Esophagus squamous epithelium (tissue), 4 donors: ENCODE data around the gene NTF4.

ENCODE experiments used
- CTCF ChIP-seq, 6 experiments: fragments of 450-650 bp in 4 of 6; fragments of 200-600 bp in 2 of 6; sonication (generic) in 2 of 6; IDR thresholded peaks; one replicate each; pipeline ENCODE4 v1.5.1; 2016 to 2019; ENCODE audit warnings: antibody characterized with exemption in 6 of 6, mild to moderate bottlenecking in 4 of 6, moderate library complexity in 4 of 6
- POLR2A ChIP-seq, 4 donors: fragments of 450-650 bp; IDR thresholded peaks; one replicate each; pipeline ENCODE4 v1.6.1; 2017; ENCODE audit warnings: antibody characterized with exemption in 4 of 4, mild to moderate bottlenecking in 4 of 4, moderate library complexity in 3 of 4

GRCh38 chr19:49081273-49081672 lies 16.7 kb upstream of the NTF4 start:
- TF ChIP-seq CTCF (IDR thresholded peaks at IDR 0.05) (no peak), POLR2A (IDR thresholded peaks at IDR 0.05) (no peak)
